ENCODE data around the gene KCNN2.

Gene KCNN2

DNA sequence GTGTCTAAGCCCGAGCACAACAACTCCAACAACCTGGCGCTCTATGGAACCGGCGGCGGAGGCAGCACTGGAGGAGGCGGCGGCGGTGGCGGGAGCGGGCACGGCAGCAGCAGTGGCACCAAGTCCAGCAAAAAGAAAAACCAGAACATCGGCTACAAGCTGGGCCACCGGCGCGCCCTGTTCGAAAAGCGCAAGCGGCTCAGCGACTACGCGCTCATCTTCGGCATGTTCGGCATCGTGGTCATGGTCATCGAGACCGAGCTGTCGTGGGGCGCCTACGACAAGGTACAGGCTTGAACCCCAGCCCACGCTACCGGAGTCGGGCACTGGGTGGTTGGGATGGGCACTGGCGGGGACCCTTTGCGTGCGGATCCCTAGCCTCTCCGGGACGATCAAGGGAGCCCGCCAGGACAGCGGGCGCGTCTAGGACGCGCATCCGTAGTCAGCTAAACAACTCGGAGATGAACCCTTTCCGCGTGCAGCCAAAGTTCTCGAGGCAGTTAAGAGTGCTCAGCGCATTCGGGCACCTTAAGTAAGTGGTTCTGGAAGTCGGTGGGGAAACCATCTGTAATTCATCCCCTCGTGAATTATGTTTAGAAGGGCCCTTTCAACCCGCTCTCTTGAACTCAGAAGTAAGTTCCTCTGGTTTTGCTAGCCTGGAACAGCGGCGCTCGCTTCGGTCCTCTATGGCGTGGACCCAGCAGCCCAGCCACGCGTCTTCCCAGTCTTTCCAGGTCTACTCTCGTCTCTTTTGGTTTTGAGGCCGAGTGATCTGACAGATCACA is 1.3 kb downstream of the KCNN2 start:
- no peak for DNase-seq

DNA sequence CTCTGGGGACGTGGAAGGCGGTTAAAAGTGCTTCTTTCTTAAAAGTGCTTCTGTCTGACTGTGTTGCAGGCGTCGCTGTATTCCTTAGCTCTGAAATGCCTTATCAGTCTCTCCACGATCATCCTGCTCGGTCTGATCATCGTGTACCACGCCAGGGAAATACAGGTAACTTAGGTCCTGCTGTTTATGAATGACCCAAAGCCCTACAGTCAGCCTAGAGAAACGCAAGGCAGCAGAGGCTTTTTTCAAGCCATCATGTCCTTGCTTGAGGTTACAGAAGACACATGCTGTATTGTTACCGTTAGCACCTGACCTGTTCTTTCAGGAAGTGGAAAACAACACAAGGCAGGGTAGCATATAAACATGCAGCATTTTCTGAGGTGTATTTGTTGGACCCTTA is 2.0 kb downstream of the KCNN2 start:
- no peak for DNase-seq

DNA sequence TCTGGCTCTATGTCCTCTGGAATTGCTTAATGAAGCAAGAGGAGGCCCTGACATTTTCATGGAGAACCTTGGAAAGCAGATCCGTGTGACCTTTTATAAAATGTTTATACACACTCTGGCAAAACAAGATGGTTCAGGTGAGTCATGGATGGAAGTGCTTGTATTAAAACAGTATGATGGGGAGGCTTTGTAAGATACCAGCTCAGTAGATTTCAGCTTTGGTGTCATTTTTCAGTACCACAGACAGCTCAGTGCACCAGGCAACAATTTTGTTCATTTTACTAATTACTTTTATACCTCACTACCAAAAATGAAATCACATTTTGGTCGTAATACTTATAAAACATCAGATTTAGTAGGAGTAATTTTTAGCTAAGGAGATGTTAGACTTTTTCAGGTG is 5.2 kb downstream of the KCNN2 start:
- DNase-seq = no peak

DNA sequence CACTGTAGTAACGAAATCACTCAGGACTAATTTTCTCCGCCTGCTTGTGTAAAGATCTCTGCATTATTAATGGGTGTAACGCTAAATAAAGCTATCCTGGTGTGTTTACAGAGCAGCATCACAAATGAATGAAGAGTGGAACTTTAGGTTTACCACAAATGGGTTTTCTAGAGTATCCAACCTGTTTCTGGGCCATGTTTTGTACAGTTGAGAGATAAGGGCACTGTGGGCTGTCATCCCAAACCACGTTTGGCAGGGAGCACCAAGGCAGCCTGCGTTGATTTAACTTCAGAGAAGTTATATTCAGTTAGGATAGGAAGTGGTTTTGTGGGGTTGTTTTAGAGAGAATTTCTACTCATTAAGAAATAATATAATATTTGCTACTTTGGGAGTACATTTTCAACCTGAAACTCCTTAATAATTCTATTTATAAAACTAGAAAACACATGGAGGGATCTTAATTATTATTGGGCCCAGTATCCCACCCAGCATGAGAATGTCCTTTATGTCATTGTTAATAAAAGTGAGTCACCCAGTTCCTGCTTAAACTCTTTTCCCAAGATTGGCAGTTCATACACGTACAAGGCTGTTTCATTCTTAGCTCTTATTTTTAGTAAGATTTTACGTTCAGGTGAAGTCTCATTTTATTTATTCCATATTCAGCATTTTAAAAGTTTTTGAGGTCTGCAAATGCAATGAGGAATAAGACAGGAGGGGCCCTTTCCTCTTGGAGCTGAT is 8.0 kb downstream of the KCNN2 start:
- DNase-seq = no peak

DNA sequence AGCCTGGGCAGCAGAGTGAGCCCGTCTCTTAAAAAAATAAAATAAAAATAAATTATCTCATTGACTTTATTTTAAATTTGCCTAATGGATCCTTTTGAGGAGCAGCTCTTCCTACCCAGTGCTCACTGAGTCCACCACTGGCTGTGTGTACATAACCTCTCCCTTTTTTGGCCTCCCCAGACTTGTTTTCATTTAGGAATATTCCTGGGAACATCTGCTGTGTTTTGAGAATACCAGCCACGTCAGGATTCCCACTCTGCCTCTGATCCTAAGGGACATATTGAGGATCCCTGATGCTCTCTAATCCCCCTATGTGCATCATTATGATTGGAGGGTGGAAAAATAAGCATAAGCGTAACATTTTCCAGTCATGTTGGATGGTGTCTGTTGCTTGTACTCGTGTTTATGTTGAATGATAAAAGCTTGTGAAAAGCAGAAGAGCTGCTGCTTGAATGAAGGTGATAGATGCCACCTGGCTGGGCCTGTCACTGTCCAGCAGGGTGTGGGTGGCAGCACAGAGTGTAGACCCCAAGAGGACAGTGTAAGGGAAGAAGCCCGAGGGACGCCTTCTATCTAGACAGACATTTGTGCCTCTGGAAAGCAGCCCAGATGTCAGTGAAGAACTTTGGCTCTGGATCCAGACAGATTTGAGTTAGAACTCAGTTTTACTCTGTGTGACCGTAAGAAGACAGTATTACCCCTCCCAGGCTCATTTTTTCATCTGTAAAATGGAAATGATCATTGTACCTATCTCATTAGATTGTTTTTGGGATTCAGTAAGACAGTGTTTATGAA is 15.4 kb downstream of the KCNN2 start:
- no peak for DNase-seq

DNA sequence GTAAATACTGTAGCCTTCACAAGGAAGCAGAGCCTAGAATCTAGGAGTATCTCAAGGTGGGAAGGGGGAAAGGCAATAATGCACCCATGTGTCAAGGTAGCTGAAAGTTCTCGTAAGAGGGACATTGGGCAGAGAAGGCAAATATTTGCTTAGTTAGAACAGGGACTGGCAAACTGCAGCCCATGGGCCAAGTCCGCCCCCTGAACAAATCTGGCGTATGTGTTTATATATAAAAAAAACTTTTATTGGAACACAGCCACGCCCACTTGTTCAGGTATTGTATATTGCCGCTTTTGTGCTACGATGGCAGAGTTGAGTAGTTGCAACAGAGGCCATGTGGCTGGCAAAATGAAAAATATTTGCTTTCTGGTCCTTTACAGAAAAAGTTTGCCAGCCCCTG is 16.1 kb downstream of the KCNN2 start:
- DNase-seq = no peak

DNA sequence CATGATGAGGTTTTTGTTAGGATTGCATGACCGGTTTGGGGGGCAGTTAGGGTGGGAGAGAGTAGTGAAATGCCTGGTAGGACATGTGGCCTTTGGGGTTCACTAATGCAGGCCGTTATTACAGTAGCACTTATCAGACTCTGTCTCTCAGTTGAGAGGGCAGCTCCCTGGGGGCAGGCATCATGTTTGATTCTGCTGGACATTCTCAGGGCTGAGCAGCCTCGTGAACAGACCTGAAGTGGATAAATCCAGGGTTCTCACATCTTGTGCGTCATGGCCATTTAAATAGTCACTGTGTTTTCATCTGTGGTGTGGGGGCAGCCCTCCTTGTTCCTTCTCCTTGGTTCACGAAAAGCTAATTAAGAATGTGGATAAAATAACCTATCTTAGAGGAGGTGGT is 18.9 kb downstream of the KCNN2 start:
- no peak for DNase-seq

DNA sequence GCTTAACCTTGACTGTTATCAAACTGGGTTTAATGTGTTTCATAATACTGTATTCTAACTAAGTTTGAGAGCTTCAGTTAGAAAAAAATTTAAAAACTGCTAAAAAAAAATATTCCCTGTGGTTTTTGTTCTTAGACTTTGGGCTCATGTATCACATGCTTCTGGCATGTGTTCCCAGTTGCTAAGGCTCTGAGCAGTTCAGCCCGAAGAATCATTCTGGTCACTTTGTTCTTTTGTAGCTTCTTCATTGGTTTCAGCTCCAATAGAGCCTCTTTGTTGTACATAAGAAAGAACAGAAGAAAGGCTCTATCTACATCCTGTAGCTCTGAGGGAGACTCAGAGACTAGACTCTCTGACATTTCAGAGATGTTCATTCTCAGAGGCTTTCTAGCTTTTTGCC is 25.6 kb downstream of the KCNN2 start:
- DNase-seq = no peak

DNA sequence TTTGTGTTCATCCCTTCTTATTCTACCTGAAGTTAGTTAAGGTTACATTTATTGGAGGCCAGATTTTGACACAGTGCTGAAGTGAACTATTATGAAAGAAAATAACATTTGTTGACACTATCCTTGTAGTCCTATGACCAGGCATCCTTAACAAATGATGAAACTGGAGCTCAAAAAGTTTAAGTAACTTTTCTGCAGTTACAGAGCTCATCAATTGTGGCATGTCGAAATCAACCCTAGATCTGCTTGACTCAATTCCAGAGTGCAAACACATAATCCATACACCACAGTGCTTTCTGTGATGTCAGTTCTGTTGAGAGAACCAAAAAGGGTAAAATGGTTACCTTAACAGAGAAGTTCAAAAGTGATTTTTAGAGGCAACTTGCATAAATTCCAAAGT is 28.6 kb downstream of the KCNN2 start:
- DNase-seq = no peak

DNA sequence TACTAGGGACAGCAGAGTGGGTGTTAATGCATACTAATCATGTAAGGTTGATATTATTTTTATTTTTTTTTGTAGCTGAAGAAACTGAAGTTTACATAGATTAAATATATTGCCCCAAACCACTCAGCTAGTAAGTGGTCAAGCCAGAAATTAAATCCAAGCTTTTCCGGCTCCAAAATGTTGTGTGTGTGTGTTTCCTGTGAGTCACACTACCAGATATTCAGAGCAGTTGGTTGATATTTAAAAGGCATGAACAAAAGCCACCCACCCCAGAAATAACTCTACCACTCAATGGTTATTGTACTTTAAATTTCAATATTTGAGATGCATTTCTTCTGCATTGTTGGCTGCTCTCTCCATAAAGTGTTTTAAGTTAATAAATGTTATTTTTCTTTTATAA is 29.5 kb downstream of the KCNN2 start:
- no peak for DNase-seq

DNA sequence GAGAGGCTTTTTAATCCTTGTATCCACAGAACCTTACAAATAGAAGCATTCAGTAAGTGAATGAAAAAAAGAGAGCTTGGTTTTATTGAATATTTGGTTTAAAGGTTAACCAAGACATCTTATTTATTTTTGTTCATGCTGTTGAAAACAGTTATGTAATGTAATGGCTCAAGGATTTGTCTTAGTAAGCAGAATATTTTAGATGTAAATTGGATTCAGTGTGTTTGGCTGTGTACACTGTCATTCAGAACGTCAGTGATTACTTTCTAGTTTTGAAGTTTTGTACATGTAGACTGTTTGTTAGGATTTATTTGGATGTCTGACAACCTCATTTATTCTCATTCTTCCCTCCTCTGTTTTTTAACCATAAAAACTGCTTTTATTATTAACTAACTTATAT is 31.3 kb downstream of the KCNN2 start:
- no peak for DNase-seq

DNA sequence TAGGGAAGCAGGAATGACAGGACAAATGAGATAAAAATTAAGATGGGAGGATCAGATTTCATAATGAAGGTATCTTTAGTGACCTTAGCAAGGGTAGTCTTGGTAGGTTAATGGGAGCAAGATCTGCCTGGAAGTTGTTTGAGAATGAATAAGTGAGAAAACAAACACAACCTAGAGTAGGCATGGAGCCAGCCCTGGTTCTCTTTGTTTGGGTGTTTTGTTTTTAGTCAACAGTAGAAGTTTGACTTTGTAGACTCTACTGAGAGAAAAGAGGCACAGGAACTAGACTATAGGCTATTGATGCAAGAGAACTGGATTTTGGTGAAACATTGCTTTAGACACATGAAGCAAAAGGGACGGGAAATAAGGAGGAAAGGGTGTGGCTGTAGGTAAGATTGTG is 40.3 kb downstream of the KCNN2 start:
- no peak for DNase-seq

DNA sequence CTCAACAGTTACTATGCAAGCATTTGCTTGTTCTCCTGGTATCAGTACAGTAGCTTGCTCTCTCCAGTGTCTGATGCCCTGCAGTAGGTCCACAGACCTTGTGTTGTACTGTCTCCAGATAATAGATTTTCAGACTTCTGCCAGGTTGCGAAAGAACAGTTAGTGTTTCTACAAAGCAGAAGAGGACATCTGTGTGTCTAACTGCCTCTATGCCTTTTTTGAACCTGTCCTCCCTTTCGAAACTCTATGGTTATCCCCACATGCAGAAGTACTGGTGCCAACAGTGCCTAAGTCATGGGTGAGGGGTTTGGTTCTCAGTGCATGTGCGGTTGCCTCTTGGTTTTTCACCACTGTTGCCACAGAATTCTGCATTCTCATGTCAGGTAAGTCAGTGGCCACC is 45.9 kb downstream of the KCNN2 start:
- no peak for DNase-seq

DNA sequence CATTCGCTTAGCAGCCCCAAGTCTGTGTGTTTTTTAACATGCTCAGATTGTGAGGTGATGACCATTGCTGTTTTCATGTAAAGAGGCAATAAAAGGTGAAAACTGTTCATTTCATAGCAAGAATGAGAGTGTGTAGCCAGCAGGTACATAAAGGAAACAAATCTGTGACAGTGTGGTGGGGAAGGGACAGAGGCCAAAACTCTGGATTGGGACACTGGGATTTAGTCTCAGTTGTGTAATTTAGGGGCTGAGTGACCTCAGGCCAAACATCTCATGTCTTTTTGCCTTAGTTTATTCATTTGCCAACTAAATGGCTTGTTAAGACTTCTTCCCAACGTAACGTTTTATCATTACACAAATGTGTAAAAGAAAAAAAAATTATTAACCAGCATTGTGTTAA is 47.0 kb downstream of the KCNN2 start:
- no peak for DNase-seq

DNA sequence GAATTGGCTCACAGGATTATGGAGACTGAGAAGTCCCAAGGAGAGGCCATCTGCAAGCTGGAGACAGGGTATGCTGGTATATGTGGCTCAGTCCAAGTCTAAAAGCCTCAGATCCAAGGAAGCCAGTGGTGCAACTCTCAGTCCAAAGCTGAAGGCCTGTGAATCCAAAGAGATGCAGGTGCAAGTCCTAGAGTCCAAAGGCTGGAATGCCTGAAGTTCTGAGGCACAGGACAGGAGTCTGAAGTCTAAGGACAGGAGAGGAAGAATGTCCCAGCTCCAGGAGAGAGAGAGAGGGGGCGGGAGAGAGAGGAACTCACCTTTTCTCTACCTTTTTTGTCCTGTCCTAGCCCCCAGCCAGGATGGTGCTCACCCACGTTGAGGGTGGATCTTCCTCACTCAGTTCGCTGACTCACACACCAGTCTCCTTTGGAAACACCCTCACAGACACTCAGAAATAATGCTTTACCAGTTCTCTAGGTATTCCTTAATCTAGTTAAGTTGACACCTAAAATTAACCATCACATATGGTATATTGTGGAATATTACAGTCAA is 49.6 kb downstream of the KCNN2 start:
- no peak for DNase-seq

DNA sequence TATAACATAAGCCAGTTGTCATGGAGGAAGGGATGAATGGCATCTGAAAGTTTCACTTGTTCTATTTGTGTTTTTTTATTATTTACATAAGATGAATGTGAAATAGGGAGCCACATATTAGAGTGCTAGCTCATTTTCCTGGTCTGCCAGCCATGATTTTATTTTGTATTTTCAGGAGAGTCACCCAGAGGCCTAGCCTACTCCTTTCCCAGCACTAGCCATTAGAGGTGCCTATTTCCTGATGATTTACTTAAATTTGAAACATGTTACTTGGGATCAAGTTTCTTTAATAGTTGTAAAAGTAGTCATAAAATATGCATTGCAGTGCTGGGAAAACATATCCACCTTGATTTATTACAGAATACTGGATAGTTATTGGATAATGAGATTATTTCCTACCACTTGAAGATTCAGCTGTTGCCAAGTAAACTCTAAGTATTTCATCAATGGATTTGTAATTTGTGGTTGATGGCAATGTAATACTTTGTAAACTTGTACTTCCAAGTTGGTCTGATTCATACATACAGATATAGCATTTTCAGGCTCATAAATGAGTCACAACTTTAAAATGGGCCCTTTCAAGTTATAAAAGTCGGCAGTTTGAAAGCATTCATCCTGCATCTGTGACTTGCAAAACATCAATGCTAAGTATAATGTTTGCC is 50.8 kb downstream of the KCNN2 start:
- DNase-seq = no peak

DNA sequence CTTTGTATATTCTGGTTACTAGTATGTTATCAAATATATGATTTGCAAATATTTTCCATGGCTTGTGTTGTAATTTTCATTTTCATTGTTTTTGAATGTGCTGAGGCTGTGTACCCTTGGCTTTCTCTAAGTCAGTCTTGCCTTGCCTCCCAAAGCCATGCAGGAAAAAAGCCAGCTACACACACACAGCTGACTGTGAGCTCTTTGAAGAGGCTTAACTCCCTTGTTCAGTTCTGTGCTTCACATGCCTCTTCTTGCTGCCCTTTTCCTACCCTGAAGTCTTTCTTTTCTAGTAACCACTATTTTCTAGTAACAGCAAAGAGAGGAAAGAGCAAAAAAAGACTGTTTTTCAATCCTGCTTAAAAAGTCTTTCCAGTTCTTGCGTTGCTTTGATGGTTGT is 53.9 kb downstream of the KCNN2 start:
- DNase-seq = no peak

DNA sequence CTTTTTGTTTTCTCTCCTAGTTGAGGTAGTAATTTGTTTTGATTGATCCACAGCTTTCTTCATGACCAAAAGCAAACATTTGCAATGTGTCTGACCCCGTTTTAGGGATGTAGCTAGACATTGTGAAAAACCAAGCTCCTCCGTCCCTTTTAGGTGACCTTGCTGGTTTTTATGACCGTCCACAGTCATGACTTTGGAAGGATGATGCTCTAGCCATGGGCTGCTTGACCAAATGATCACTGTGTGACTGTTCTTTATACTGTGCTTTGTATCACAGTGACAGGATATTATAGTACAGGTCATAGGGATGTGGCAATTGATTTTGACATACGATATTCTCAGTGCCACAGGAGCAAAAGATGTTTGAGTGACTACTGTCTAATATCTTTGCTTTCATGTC is 54.4 kb downstream of the KCNN2 start:
- DNase-seq = no peak

DNA sequence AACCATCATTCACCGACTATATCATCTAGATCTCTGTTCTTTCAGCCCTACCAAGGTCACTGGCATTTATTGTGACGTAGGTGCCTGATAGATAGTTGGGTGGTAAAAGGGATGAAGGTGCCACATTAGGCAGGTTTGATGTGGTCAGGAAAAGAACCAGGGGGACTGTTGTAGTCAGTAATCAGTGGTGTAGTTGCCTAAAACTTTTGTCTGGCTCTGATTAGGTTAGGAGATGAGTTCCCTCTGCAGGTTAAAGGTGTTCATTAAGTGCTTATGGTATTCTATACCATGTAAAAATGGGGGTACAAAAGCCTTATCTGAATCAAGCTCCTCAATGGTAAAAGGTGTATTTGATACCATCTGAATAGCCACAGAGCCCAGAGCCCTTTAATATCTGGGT is 55.6 kb downstream of the KCNN2 start:
- no peak for DNase-seq

DNA sequence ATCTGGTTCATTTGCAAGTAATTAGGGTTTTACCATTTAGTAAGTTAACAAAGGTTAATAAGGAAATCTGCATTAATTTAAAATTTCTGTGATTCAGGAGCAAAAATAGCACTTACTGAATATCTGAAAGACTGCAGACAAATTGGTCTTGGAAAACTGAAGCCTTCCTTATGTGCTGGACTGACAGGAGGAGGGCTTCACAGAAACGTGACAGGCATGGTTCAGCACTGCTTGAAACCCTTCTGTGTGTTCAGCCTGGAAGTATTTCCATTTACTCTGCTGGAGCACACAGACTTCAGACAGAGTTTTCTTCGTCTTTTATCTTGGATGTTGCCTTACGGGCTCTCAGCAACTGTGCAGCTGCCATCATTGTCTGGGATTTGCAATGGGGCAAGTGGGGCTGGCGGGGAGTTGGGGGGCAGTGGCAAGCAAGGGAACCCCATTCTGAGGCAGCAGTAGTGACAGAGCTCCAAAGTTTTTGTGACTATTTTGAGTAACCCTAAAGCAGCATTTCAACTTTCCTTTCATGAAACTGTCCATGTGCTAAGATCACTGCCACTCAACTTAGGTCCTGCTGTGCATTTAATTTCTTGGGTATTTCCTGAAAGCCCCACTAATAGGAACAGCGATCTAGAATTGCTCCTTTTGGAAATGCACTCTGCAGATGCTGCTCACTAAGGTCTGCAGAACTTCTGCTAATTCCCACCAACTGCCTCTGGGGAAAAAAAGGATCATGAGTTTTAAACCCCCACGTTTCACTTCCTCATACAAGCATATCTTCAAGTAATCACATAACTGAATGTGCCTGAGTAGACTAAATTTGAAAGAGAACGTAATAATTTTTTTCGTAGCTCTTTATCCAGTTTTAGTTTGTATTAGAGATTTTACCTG is 56.6 kb downstream of the KCNN2 start:
- no peak for DNase-seq

DNA sequence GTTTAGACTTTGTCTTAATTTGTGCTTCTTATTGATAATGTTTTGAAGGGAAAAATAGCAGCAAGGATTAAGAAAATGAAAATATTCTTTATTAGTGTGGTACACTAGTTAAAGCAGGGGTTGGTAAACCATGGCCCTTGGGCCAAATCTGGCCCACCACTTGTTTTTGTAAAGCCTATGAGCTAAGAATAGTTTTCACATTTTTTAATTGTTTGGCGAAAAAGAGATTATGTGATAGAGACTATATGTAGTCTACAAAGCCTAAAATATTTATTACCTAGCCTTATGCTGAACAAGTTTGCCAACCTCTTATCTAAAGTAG is 57.2 kb downstream of the KCNN2 start:
- DNase-seq = no peak

DNA sequence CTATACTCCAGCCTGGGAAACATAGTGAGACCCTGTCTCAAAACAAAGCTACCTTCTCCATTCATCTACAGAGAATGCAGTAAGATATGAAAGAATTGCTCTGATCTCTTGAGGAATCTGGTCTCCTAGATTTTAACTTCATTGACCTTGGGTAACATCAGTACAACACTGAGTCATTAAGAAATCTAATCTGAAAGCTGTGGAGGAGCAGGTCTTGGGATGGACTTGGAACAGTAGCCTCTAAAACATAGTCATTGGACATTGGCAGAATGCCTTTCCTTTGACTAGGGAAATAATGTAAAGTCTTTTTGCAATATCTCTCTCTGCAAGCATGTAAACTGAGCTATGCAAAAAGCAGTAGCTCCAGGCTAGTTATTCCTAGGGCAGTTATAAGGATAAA is 58.1 kb downstream of the KCNN2 start:
- DNase-seq = no peak

All from GDM1 (cell line).